SKM-1 (cell line): Measurements from ENCODE around the gene ZNF92.
"Not testable (repeated sequence)": the region's sequence is repeated elsewhere in the genome, so short reads cannot be mapped to it uniquely, and the experiment has no call there.

Source experiments
- DNase-seq: peaks from one replicate; lab custom pipeline; 2025; ENCODE audit not compliant: unreplicated experiment; lab: John Stamatoyannopoulos, UW

The ZNF92 gene

GRCh38 chr7:65373608-65374351 is at the start of gene ZNF92:
Gene ZNF92, plus strand, starts transcription at chr7:65373855. Its CDS starts 143 bp downstream, at chr7:65373998.
- DNase-seq = peak; percentile 95

GRCh38 chr7:65325793-65326432 is 47.7 kb upstream of the ZNF92 start:
- DNase-seq = no peak

GRCh38 chr7:65338346-65338745 is 35.3 kb upstream of the ZNF92 start:
- no peak for DNase-seq

- no peak for DNase-seq
Observed at GRCh38 chr7:65339257-65339656, 34.4 kb upstream of the ZNF92 start.

- DNase-seq = no peak
Observed at GRCh38 chr7:65342723-65343629, 30.7 kb upstream of the ZNF92 start.

GRCh38 chr7:65344541-65344940 is 29.1 kb upstream of the ZNF92 start:
- DNase-seq = not testable (repeated sequence)

- no peak for DNase-seq
Observed at GRCh38 chr7:65354263-65354662, 19.4 kb upstream of the ZNF92 start.

- DNase-seq = no peak
Observed at GRCh38 chr7:65369843-65370242, 3.8 kb upstream of the ZNF92 start.

- DNase-seq = no peak
Observed at GRCh38 chr7:65371468-65371867, 2.2 kb upstream of the ZNF92 start.

GRCh38 chr7:65379318-65379717 is 5.7 kb downstream of the ZNF92 start:
- no peak for DNase-seq

- no peak for DNase-seq
Observed at GRCh38 chr7:65381742-65382141, 8.1 kb downstream of the ZNF92 start.

GRCh38 chr7:65382452-65382851 is 8.8 kb downstream of the ZNF92 start:
- DNase-seq = no peak

GRCh38 chr7:65387891-65388290 is 14.2 kb downstream of the ZNF92 start:
- DNase-seq = no peak

- DNase-seq = no peak
Observed at GRCh38 chr7:65390588-65390987, 16.9 kb downstream of the ZNF92 start.

GRCh38 chr7:65397730-65398142 is 24.1 kb downstream of the ZNF92 start:
- DNase-seq = no peak

- not testable (repeated sequence) for DNase-seq
Observed at GRCh38 chr7:65398671-65399070, 25.0 kb downstream of the ZNF92 start.

GRCh38 chr7:65399101-65399500 is 25.4 kb downstream of the ZNF92 start:
- DNase-seq = not testable (repeated sequence)

GRCh38 chr7:65404020-65404419 is 30.4 kb downstream of the ZNF92 start:
- DNase-seq = no peak

- not testable (repeated sequence) for DNase-seq
Observed at GRCh38 chr7:65406706-65407105, 33.1 kb downstream of the ZNF92 start.

GRCh38 chr7:65409363-65409762 is 35.7 kb downstream of the ZNF92 start:
- no peak for DNase-seq

- DNase-seq = no peak
Observed at GRCh38 chr7:65411249-65411648, 37.6 kb downstream of the ZNF92 start.

GRCh38 chr7:65422670-65423069 is 49.0 kb downstream of the ZNF92 start:
- DNase-seq = no peak
